ENCODE results near the gene DUS1L. TPM values are rescaled to one million over a fixed set of nuclear protein-coding genes. Genes with fewer than 3 reads are reported as not detected.
A peak's percentile ranks its signal among the peaks of the same experiment; 100 is the strongest.

DUS1L gene
- total RNA-seq, 5 donors from 2014 or later (not counting 1 experiment from before 2014, with no cell fraction given) = 137 to 186 (median 177) TPM

GRCh38 chr17:82101767-82102679, 36.4 kb upstream of the DUS1L start:
- Mint-ChIP-seq H3K9me3 (no peaks in the 10 kb centered on the region), H3K36me3 (no peaks in the 10 kb centered on the region), H3K4me3 (no peak overlapping the region), H3K4me1 (peaks cover 25 to 29% (median 25%) of the 10 kb centered on the region in 3 donors), H3K27ac (no peak overlapping the region), H3K27me3 (no peaks in the 10 kb centered on the region)
- no peak for ATAC-seq (replicated peaks in 1 of 4)
- WGBS (ENCODE audit: insufficient coverage) = 81% methylated on average over 12 of the region's 18 CpGs
- ChIA-PET CTCF (interaction anchor here in 1 of 2 donors (0.5 to 0.6 kb wide), 2 partner anchors 22 to 393 kb away, joined by 4 read pairs; no protein-coding TSS in a partner anchor), POLR2A (no interaction called here)
- DNase-seq = no peak
- H3K4me1 ChIP-seq (ENCODE audit: control insufficient read depth in 1 of 2, extremely low read depth in 1 of 2, insufficient read depth in 2 of 2, low read length in 2 of 2) = peaks cover 21 to 37% of the 10 kb centered on the region in 2 experiments
- H3K27ac ChIP-seq (ENCODE audit: low read length) = no peak overlapping the region
- H3K9me3 ChIP-seq = no peaks in the 10 kb centered on the region
- peaks cover 0 to 11% of the 10 kb centered on the region in 2 donors for H3K36me3 ChIP-seq (ENCODE audit: control insufficient read depth in 2 of 2, extremely low read depth in 1 of 2, insufficient read depth in 1 of 2, low read length in 1 of 2)
- H3K4me3 ChIP-seq (ENCODE audit: control insufficient read depth in 1 of 2, extremely low read depth in 1 of 2, low read length in 1 of 2) = no peak overlapping the region
- no peaks in the 10 kb centered on the region for H3K27me3 ChIP-seq (replicated peaks in 1 of 2; ENCODE audit: control insufficient read depth in 2 of 2, extremely low read depth in 1 of 2, insufficient read depth in 2 of 2, low read length in 1 of 2)

GRCh38 chr17:82101301-82101715, 35.7 kb upstream of the DUS1L start:
- no peak overlapping the region for H3K4me3 ChIP-seq (ENCODE audit: control insufficient read depth in 1 of 2, extremely low read depth in 1 of 2, low read length in 1 of 2)
- Mint-ChIP-seq H3K36me3 (no peaks in the 10 kb centered on the region), H3K27ac (no peak overlapping the region), H3K27me3 (no peaks in the 10 kb centered on the region), H3K4me3 (no peak overlapping the region), H3K9me3 (no peaks in the 10 kb centered on the region), H3K4me1 (peaks cover 18 to 23% (median 20%) of the 10 kb centered on the region in 3 donors)
- no peak for DNase-seq
- CTCF ChIA-PET = interaction anchor here in 1 of 2 donors (0.5 to 0.6 kb wide), 2 partner anchors 23 to 394 kb away, joined by 4 read pairs; no protein-coding TSS in a partner anchor
- no peaks in the 10 kb centered on the region for H3K27me3 ChIP-seq (replicated peaks in 1 of 2; ENCODE audit: control insufficient read depth in 2 of 2, extremely low read depth in 1 of 2, insufficient read depth in 2 of 2, low read length in 1 of 2)
- H3K9me3 ChIP-seq = no peaks in the 10 kb centered on the region
- ATAC-seq (replicated peaks in 1 of 4) = no peak
- POLR2A ChIA-PET = no interaction called here
- H3K4me1 ChIP-seq (ENCODE audit: control insufficient read depth in 1 of 2, extremely low read depth in 1 of 2, insufficient read depth in 2 of 2, low read length in 2 of 2) = peaks cover 18 to 37% of the 10 kb centered on the region in 2 experiments
- H3K36me3 ChIP-seq (ENCODE audit: control insufficient read depth in 2 of 2, extremely low read depth in 1 of 2, insufficient read depth in 1 of 2, low read length in 1 of 2) = peaks cover 0 to 11% of the 10 kb centered on the region in 2 donors
- 93% methylated on average over 2 of the region's 10 CpGs for WGBS (ENCODE audit: insufficient coverage)
- no peak overlapping the region for H3K27ac ChIP-seq (ENCODE audit: low read length)

GRCh38 chr17:82100502-82101298, 35.1 kb upstream of the DUS1L start:
- Histone ChIP-seq H3K4me3 (ENCODE audit: control insufficient read depth in 1 of 2, extremely low read depth in 1 of 2, low read length in 1 of 2) (no peak overlapping the region), H3K27me3 (replicated peaks in 1 of 2; ENCODE audit: control insufficient read depth in 2 of 2, extremely low read depth in 1 of 2, insufficient read depth in 2 of 2, low read length in 1 of 2) (no peaks in the 10 kb centered on the region), H3K27ac (ENCODE audit: low read length) (no peak overlapping the region), H3K9me3 (no peaks in the 10 kb centered on the region), H3K4me1 (ENCODE audit: control insufficient read depth in 1 of 2, extremely low read depth in 1 of 2, insufficient read depth in 2 of 2, low read length in 2 of 2) (peaks cover 13 to 36% of the 10 kb centered on the region in 2 experiments), H3K36me3 (ENCODE audit: control insufficient read depth in 2 of 2, extremely low read depth in 1 of 2, insufficient read depth in 1 of 2, low read length in 1 of 2) (peaks cover 4 to 16% of the 10 kb centered on the region in 2 donors)
- Mint-ChIP-seq H3K36me3 (no peaks in the 10 kb centered on the region), H3K4me3 (peak overlapping the region; percentile 69 to 79 (median 71)), H3K27me3 (no peaks in the 10 kb centered on the region), H3K9me3 (no peaks in the 10 kb centered on the region), H3K27ac (no peak overlapping the region), H3K4me1 (peaks cover 14 to 22% (median 17%) of the 10 kb centered on the region in 3 donors)
- CTCF ChIA-PET = no interaction called here
- no peak for DNase-seq
- POLR2A ChIA-PET = interaction anchor here in 1 of 2 donors (0.8 kb wide), 1 partner anchor 21 kb away, joined by 3 read pairs; no protein-coding TSS in a partner anchor
- no peak for ATAC-seq (replicated peaks in 1 of 4)
- 94% methylated on average over 30 of the region's 35 CpGs for WGBS (ENCODE audit: insufficient coverage)

DNA sequence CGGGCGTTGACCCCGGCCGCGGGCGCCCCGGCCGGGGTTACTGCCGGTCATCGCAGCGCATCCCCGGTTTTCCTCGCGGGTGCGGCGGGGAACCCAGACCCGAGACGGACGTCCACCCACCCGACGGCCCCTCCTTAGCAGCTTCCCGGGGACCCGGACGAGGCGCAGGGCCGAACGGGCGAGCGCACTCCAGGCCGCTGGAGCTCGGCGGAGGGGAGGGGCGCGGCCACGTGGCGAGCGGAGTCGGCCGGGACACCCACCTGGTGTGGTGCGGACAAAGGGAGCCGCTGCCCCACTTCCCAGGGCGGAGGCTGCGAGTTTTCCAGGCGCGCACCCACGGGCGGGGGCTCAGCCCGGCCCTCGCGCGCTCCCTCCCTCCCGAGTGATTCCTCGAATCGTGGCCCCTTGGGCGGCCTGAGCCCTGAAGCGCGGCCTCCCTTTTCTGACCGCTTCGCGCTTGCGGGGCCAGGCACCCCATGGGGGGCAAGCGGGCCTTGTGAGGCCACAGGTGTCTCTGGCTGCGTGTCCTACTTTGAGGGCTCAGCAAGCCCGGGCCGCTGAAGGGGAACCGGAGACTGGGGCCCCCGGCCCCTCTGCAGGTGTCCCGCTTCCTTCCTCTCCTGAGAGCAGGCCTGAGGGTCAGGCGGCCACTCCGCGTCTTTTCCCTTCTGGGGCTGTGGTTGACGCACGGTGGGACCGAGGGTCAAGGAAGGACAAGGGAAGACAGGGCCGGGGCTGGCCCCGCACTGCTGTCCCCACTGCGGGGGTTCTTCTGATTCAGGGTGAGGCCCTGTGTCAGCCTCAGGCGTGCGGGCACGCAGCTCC, 33.5 kb upstream of the DUS1L start:
- Histone ChIP-seq H3K27me3 (replicated peaks in 1 of 2; ENCODE audit: control insufficient read depth in 2 of 2, extremely low read depth in 1 of 2, insufficient read depth in 2 of 2, low read length in 1 of 2) (no peaks in the 10 kb centered on the region), H3K4me1 (ENCODE audit: control insufficient read depth in 1 of 2, extremely low read depth in 1 of 2, insufficient read depth in 2 of 2, low read length in 2 of 2) (peaks cover 10 to 28% of the 10 kb centered on the region in 2 experiments), H3K4me3 (ENCODE audit: control insufficient read depth in 1 of 2, extremely low read depth in 1 of 2, low read length in 1 of 2) (peak overlapping the region; percentile 47 to 51), H3K27ac (ENCODE audit: low read length) (peak overlapping the region; percentile 81), H3K9me3 (no peaks in the 10 kb centered on the region), H3K36me3 (ENCODE audit: control insufficient read depth in 2 of 2, extremely low read depth in 1 of 2, insufficient read depth in 1 of 2, low read length in 1 of 2) (peaks cover 15 to 17% of the 10 kb centered on the region in 2 donors)
- 9% methylated on average over 75 of the region's 80 CpGs for WGBS (ENCODE audit: insufficient coverage)
- Mint-ChIP-seq H3K27ac (peak overlapping the region; percentile 36 to 79), H3K27me3 (no peaks in the 10 kb centered on the region), H3K9me3 (no peaks in the 10 kb centered on the region), H3K4me1 (peaks cover 6 to 13% (median 10%) of the 10 kb centered on the region in 3 donors), H3K4me3 (peak overlapping the region; percentile 69 to 79 (median 71)), H3K36me3 (no peaks in the 10 kb centered on the region)
- DNase-seq (peak in 2 of 35 experiments; percentile 36 to 38), ATAC-seq (replicated peaks in 1 of 4) (peak in 2 of 4 experiments; percentile 2 to 3)
- CTCF ChIA-PET = interaction anchor here in 1 of 2 donors (0.7 to 1.3 kb wide), 2 partner anchors 27 to 62 kb away, joined by 3 to 4 read pairs; partner anchors contain the start of gene DCXR
- POLR2A ChIA-PET = no interaction called here

DNA sequence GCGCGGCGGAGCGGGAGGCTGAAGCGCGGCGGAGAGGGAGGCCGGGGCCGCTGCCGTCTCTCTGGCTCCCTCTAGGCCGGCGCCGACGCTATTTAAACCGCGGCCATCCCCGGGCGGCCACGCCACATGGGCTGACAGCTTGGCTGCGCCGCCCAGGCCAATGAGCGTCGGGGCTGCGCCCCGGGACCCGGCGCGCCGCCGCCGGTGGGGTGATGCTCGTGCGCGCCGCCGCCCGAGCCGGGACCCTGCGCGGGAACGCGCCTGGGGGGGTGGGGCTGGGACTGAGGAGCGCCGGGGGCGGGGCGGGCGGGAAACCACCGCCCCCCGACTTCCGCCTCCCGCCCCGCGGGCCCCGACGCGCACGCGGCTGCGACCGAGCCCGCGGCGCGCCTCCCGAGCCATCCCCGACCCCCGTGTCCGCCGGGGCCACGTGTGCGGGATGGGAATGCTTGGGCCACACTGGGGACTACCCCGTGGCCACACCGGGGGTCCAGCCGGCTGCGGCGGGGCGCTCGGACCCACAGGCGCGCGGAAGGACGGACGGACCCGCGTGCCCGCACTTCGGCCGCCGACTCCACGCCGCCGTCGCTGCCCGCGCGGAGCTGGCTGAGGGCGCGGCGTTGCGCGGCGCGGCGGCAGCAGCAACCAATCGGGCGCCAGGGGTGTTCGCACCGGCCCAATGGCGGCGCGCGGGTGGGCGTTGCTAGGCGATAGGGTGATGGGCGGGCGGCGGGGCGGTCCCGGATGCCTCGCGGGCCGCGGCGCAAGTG, 32.8 kb upstream of the DUS1L start, which contains the start of gene FASN:
TSS of gene FASN (minus strand) at position 68 of the 770 bp plus-strand sequence. CDS start 1,791 bp downstream, outside the sequence.
- Mint-ChIP-seq H3K4me1 (peaks cover 4 to 13% (median 10%) of the 10 kb centered on the region in 3 donors), H3K9me3 (no peaks in the 10 kb centered on the region), H3K27ac (no peak within 1 kb of the TSS), H3K36me3 (peaks cover under 1% of the 10 kb centered on the region), H3K4me3 (peak within 1 kb of the TSS; percentile 58 to 71 (median 64)), H3K27me3 (no peaks in the 10 kb centered on the region)
- H3K27me3 ChIP-seq (replicated peaks in 1 of 2; ENCODE audit: control insufficient read depth in 2 of 2, extremely low read depth in 1 of 2, insufficient read depth in 2 of 2, low read length in 1 of 2) = no peaks in the 10 kb centered on the region
- peak within 1 kb of the TSS; percentile 81 for H3K27ac ChIP-seq (ENCODE audit: low read length)
- peaks cover 18 to 22% of the 10 kb centered on the region in 2 donors for H3K36me3 ChIP-seq (ENCODE audit: control insufficient read depth in 2 of 2, extremely low read depth in 1 of 2, insufficient read depth in 1 of 2, low read length in 1 of 2)
- peaks cover 10 to 28% of the 10 kb centered on the region in 2 experiments for H3K4me1 ChIP-seq (ENCODE audit: control insufficient read depth in 1 of 2, extremely low read depth in 1 of 2, insufficient read depth in 2 of 2, low read length in 2 of 2)
- ATAC-seq (replicated peaks in 1 of 4) (peak; percentile 82 to 87 (median 85)), DNase-seq (peak; percentile 78 to 95 (median 87))
- H3K4me3 ChIP-seq (ENCODE audit: control insufficient read depth in 1 of 2, extremely low read depth in 1 of 2, low read length in 1 of 2) = peak within 1 kb of the TSS; percentile 47 to 57
- H3K9me3 ChIP-seq = no peaks in the 10 kb centered on the region
- CTCF ChIA-PET = interaction anchor here in 1 of 2 donors (0.7 to 1.3 kb wide), 4 partner anchors 28 to 72 kb away, joined by 3 to 4 read pairs (median 4); partner anchors contain the start of gene DCXR
- POLR2A ChIA-PET = interaction anchor here in 1 of 2 donors (0.6 kb wide), 1 partner anchor 1950 kb away, joined by 8 read pairs; no protein-coding TSS in a partner anchor
- under 1% methylated on average over 105 of the region's 124 CpGs for WGBS (ENCODE audit: insufficient coverage)
